ENCODE measurements around the gene OR1B1. TPM values are rescaled to one million over a fixed set of nuclear protein-coding genes. Genes with fewer than 3 reads are reported as not detected.
A peak's percentile ranks its signal among the peaks of the same experiment; 100 is the strongest.

Gene OR1B1
- total and polyA plus RNA-seq, 2 donors (not counting 3 experiments of a cell fraction or from before 2014, with no cell fraction given) = 0.25 TPM; not detected in 1

DNA sequence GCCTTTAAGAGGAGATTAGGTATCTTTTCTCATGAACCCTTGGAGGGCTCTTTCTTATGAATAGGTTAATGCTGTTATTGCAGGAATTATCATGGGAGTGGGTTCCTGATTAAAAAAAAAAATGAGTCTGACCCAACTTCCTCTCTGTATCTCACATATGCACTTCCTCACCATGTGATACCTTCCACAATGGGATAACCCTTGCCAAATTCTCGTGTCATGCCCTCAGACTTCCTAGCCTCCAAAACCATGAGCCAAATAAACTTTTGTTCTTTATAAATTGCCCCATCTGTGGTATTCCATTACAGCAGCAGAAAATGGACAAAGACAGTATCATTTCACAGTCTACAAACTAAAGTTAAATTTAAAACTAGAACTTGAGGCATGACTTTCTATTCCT lies 1.0 kb downstream of the OR1B1 start:
- Histone ChIP-seq H3K9me1 (replicated peaks; ENCODE audit: control insufficient read depth, extremely low read depth, insufficient read depth, low read length) (no peaks in the 10 kb centered on the region), H2AFZ (ENCODE audit: low read depth, low read length) (no peak overlapping the region), H3K9ac (replicated peaks; ENCODE audit: extremely low read depth, insufficient read depth, low read length) (no peak overlapping the region), H3K4me2 (ENCODE audit: insufficient read depth, low read length) (no peak overlapping the region), H4K20me1 (replicated peaks; ENCODE audit: control insufficient read depth, extremely low read depth, insufficient read depth, low read length) (no peaks in the 10 kb centered on the region), H3K79me2 (ENCODE audit: control insufficient read depth, insufficient read depth, low read length) (no peaks in the 10 kb centered on the region), H3K9me3 (replicated peaks; ENCODE audit: control insufficient read depth, insufficient read depth, low read length) (no peaks in the 10 kb centered on the region), H3K27me3 (ENCODE audit: control insufficient read depth in 2 of 2, insufficient read depth in 2 of 2, low read length in 2 of 2) (no peaks in the 10 kb centered on the region), H3K27ac (ENCODE audit: insufficient read depth, low read depth, low read length) (no peak overlapping the region), H3K4me1 (ENCODE audit: control insufficient read depth, extremely low read depth, insufficient read depth, low read length) (peaks cover 5% of the 10 kb centered on the region), H3K4me3 (replicated peaks in 1 of 3; ENCODE audit: insufficient read depth in 1 of 3, low read depth in 1 of 3, low read length in 3 of 3) (no peak overlapping the region), H3K36me3 (ENCODE audit: control insufficient read depth in 2 of 2, extremely low read depth in 1 of 2, insufficient read depth in 2 of 2, low read length in 2 of 2) (no peaks in the 10 kb centered on the region)
- FAIRE-seq = peak; percentile 28
- TF ChIP-seq FOS (IDR thresholded peaks at IDR 0.05; ENCODE audit: borderline replicate concordance, insufficient read depth, low read length) (no peak), POLR2A (IDR thresholded peaks at IDR 0.05; ENCODE audit: low read depth, low read length) (no peak), MYC (IDR thresholded peaks at IDR 0.05; ENCODE audit: low read depth, low read length) (no peak), GATA2 (IDR thresholded peaks at IDR 0.05; ENCODE audit: insufficient read depth, insufficient read length, low read depth, low read length) (no peak), POLR2AphosphoS5 (IDR thresholded peaks at IDR 0.05; ENCODE audit: insufficient read depth, low read depth, low read length) (no peak), JUN (IDR thresholded peaks at IDR 0.05; ENCODE audit: borderline replicate concordance, insufficient read depth, insufficient read length, low read depth) (no peak), EZH2 (IDR thresholded peaks at IDR 0.05; ENCODE audit: borderline replicate concordance, low read depth, low read length, severe bottlenecking) (no peak)
- TF ChIP-seq, protein P1, sequence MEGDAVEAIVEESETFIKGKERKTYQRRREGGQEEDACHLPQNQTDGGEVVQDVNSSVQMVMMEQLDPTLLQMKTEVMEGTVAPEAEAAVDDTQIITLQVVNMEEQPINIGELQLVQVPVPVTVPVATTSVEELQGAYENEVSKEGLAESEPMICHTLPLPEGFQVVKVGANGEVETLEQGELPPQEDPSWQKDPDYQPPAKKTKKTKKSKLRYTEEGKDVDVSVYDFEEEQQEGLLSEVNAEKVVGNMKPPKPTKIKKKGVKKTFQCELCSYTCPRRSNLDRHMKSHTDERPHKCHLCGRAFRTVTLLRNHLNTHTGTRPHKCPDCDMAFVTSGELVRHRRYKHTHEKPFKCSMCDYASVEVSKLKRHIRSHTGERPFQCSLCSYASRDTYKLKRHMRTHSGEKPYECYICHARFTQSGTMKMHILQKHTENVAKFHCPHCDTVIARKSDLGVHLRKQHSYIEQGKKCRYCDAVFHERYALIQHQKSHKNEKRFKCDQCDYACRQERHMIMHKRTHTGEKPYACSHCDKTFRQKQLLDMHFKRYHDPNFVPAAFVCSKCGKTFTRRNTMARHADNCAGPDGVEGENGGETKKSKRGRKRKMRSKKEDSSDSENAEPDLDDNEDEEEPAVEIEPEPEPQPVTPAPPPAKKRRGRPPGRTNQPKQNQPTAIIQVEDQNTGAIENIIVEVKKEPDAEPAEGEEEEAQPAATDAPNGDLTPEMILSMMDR (IDR thresholded peaks at IDR 0.05; ENCODE audit: extremely low read depth in 1 of 2, insufficient read depth in 1 of 2, low read depth in 1 of 2, low read length in 2 of 2) = no peak
- TF ChIP-seq, protein P2, sequence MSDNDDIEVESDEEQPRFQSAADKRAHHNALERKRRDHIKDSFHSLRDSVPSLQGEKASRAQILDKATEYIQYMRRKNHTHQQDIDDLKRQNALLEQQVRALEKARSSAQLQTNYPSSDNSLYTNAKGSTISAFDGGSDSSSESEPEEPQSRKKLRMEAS (IDR thresholded peaks at IDR 0.05; ENCODE audit: insufficient read depth, insufficient read length) = no peak
- intact Hi-C loops (cut with micrococcal nuclease) (no loop called here), dilution Hi-C loops (cut with MboI; ENCODE audit: extremely low pct_ligation_motif_present, low sequenced_read_pairs) (no loop called here)
- ChIA-PET CTCF (interaction anchor here (0.6 to 1.0 kb wide), 3 partner anchors 20 to 638 kb away, joined by 3 read pairs; no protein-coding TSS in a partner anchor), POLR2A (no interaction called here)
- peak; percentile 84 for DNase-seq (ENCODE audit: low read depth, low spot score)
- no TSS peak for BruUV-seq (replicated peaks)
